ENCODE data around the gene SNRNP40. TPM values are rescaled to one million over a fixed set of nuclear protein-coding genes. Genes with fewer than 3 reads are reported as not detected.

The SNRNP40 gene
- total and polyA plus RNA-seq, 2 donors from 2014 or later: 31.3 to 44.2 TPM

DNA sequence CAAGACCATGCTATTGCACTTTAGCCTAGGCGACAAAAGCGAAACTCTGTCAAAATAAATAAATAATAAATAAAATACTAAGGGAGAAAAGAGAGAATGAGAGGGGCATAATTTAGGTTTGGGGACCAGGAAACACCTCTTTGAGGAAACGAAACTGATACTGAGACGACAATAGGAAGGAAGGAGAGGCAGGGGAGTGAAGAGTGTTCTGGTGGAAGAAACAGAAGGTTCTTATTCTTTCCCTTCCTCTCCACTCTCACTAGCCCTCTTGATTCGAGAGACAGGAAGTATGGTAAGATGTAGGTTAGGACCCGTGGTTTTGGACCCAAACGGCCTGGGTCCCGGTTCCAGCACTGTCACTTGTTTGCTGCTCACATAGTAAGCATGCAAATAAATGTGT lies 55.3 kb downstream of the SNRNP40 start:
- Histone ChIP-seq H3K27ac (ENCODE audit: low read depth in 2 of 2, low read length in 2 of 2) (no peak overlapping the region), H3K4me1 (ENCODE audit: control insufficient read depth in 2 of 3, insufficient read depth in 2 of 3, low read depth in 1 of 3, low read length in 3 of 3) (peaks cover 0 to 3% (median 0%) of the 10 kb centered on the region in 3 donors), H3K9ac (ENCODE audit: low read length in 3 of 3) (no peak overlapping the region), H3K9me3 (ENCODE audit: control insufficient read depth in 2 of 3, insufficient read depth in 1 of 3, low read length in 3 of 3) (no peaks in the 10 kb centered on the region), H3K4me3 (ENCODE audit: low read length in 3 of 3) (no peak overlapping the region), H3K36me3 (ENCODE audit: control insufficient read depth in 2 of 3, insufficient read depth in 3 of 3, low read length in 3 of 3) (no peaks in the 10 kb centered on the region), H3K27me3 (ENCODE audit: control insufficient read depth, insufficient read depth, low read length) (peaks cover 8% of the 10 kb centered on the region)
- DNase-seq (no peak), FAIRE-seq (no peak)
- intact Hi-C loops (cut with DNase I): no loop called here
- TF ChIP-seq, protein P1, sequence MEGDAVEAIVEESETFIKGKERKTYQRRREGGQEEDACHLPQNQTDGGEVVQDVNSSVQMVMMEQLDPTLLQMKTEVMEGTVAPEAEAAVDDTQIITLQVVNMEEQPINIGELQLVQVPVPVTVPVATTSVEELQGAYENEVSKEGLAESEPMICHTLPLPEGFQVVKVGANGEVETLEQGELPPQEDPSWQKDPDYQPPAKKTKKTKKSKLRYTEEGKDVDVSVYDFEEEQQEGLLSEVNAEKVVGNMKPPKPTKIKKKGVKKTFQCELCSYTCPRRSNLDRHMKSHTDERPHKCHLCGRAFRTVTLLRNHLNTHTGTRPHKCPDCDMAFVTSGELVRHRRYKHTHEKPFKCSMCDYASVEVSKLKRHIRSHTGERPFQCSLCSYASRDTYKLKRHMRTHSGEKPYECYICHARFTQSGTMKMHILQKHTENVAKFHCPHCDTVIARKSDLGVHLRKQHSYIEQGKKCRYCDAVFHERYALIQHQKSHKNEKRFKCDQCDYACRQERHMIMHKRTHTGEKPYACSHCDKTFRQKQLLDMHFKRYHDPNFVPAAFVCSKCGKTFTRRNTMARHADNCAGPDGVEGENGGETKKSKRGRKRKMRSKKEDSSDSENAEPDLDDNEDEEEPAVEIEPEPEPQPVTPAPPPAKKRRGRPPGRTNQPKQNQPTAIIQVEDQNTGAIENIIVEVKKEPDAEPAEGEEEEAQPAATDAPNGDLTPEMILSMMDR (IDR thresholded peaks at IDR 0.05; ENCODE audit: borderline replicate concordance, extremely low read depth, insufficient read depth): no peak

DNA sequence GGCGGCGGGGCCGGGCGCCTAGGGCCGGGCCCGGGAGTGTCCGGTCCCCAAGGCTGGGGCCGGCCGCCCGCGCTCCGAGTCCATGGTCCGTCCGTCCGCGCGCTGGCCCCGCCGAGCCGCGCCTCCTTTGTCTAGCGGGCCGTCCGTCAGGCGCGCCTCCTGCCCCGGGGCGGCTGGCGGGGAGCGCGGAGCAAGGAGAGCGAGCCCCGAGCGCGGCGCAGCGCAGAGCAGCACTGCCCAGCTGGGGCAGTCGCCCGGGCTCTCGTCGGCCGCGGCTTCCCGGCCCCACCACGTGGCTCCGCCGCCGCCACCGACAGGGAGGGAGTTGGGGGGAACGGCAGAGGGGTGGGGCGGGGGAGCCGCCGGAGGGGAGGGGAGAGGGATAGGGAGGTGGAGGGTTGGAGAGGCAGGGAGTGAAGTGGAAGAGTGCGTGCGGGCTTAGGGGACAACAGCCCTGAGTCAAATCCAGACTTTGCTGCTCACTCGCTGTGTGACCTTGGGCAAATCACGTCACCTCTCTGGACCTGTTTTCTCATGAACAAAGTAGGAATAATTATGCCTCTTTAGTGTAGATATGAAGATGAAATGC lies 56.8 kb downstream of the SNRNP40 start, which contains the start of gene NKAIN1:
TSS of gene NKAIN1 (minus strand) at position 235 of the 589 bp plus-strand sequence. CDS start 340 bp downstream, outside the sequence.
- DNase-seq: peak; percentile 65 to 74 (median 71)
- H3K9ac ChIP-seq (ENCODE audit: low read length in 3 of 3): no peak within 1 kb of the TSS
- TF ChIP-seq, protein P1 (IDR thresholded peaks at IDR 0.05; ENCODE audit: borderline replicate concordance, extremely low read depth, insufficient read depth): no peak
- peaks cover 8% of the 10 kb centered on the region for H3K27me3 ChIP-seq (ENCODE audit: control insufficient read depth, insufficient read depth, low read length)
- intact Hi-C loops (cut with DNase I): no loop called here
- H3K4me3 ChIP-seq (ENCODE audit: low read length in 3 of 3): peak within 1 kb of the TSS in 1 of 3 donors; percentile 26
- H3K4me1 ChIP-seq (ENCODE audit: control insufficient read depth in 2 of 3, insufficient read depth in 2 of 3, low read depth in 1 of 3, low read length in 3 of 3): peaks cover 0 to 3% (median 0%) of the 10 kb centered on the region in 3 donors
- H3K27ac ChIP-seq (ENCODE audit: low read depth in 2 of 2, low read length in 2 of 2): no peak within 1 kb of the TSS
- no peak for FAIRE-seq
- no peaks in the 10 kb centered on the region for H3K36me3 ChIP-seq (ENCODE audit: control insufficient read depth in 2 of 3, insufficient read depth in 3 of 3, low read length in 3 of 3)
- no peaks in the 10 kb centered on the region for H3K9me3 ChIP-seq (ENCODE audit: control insufficient read depth in 2 of 3, insufficient read depth in 1 of 3, low read length in 3 of 3)

DNA sequence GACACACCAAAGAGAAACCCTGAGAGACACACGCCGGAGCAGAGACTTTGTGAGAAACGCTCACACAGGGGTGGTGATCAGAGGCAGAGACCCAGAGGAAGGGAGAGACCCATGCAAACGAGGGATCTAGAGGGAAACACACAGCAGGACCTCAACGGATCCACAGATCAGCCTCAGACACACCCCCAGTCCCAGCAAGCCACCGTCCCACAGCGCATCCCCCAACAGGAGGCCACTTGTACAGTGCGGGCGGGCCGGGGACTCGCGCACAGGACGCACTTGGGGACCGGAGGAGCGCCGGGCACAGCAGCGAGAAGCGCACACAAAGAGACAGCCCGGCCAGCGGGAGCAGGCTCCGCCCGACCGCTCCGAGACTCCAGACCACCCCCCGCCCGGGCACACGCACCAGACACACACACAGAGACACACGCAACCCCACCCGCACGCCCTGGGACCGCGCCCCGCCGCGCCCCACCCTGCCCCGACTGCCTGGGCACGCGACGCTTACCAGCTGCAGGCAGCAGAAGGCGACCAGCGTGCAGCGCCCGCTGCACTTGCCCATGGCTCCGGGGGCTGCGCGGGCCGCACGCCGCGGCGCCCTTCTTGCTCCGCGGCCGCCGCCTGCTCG lies 57.5 kb downstream of the SNRNP40 start:
- Histone ChIP-seq H3K9me3 (ENCODE audit: control insufficient read depth in 2 of 3, insufficient read depth in 1 of 3, low read length in 3 of 3) (no peaks in the 10 kb centered on the region), H3K4me3 (ENCODE audit: low read length in 3 of 3) (no peak overlapping the region), H3K27ac (ENCODE audit: low read depth in 2 of 2, low read length in 2 of 2) (no peak overlapping the region), H3K9ac (ENCODE audit: low read length in 3 of 3) (no peak overlapping the region), H3K27me3 (ENCODE audit: control insufficient read depth, insufficient read depth, low read length) (peaks cover 8% of the 10 kb centered on the region), H3K36me3 (ENCODE audit: control insufficient read depth in 2 of 3, insufficient read depth in 3 of 3, low read length in 3 of 3) (no peaks in the 10 kb centered on the region), H3K4me1 (ENCODE audit: control insufficient read depth in 2 of 3, insufficient read depth in 2 of 3, low read depth in 1 of 3, low read length in 3 of 3) (peaks cover 0 to 3% (median 0%) of the 10 kb centered on the region in 3 donors)
- intact Hi-C loops (cut with DNase I): no loop called here
- DNase-seq: peak; percentile 66 to 80 (median 70)
- FAIRE-seq: no peak
- TF ChIP-seq, protein P1 (IDR thresholded peaks at IDR 0.05; ENCODE audit: borderline replicate concordance, extremely low read depth, insufficient read depth): no peak
